ENCODE measurements around the gene MRNIP. TPM values are rescaled to one million over a fixed set of nuclear protein-coding genes. Genes with fewer than 3 reads are reported as not detected.

Gene MRNIP
- total RNA-seq, 3 donors from 2014 or later, result 32.3 to 67.2 (median 48.8) TPM

- Histone ChIP-seq H3K4me1 (no peaks in the 10 kb centered on the region), H3K36me3 (peaks cover 3% of the 10 kb centered on the region), H3K9me3 (peaks cover 0 to 6% of the 10 kb centered on the region in 2 donors), H3K27me3 (no peaks in the 10 kb centered on the region), H3K4me3 (no peak overlapping the region), H3K27ac (no peak overlapping the region)
- intact Hi-C loops (cut with DNase I; ENCODE audit: low total_unique reads), result no loop called here
- DNase-seq (ENCODE audit: low spot score in 2 of 2), result no peak
- TF ChIP-seq POLR2AphosphoS5 (IDR thresholded peaks at IDR 0.05) (no peak), CTCF (IDR thresholded peaks at IDR 0.05) (no peak), POLR2A (IDR thresholded peaks at IDR 0.05) (no peak)
Measured at GRCh38 chr5:179863449-179864085, 5.0 kb upstream of the MRNIP start.

- peaks cover 0 to 6% of the 10 kb centered on the region in 2 donors for H3K9me3 ChIP-seq
- no peaks in the 10 kb centered on the region for H3K4me1 ChIP-seq
- DNase-seq (ENCODE audit: low spot score in 2 of 2), result no peak
- no peak overlapping the region for H3K4me3 ChIP-seq
- H3K36me3 ChIP-seq, result peaks cover 3% of the 10 kb centered on the region
- intact Hi-C loops (cut with DNase I; ENCODE audit: low total_unique reads), result no loop called here
- TF ChIP-seq POLR2AphosphoS5 (IDR thresholded peaks at IDR 0.05) (no peak), POLR2A (IDR thresholded peaks at IDR 0.05) (no peak), CTCF (IDR thresholded peaks at IDR 0.05) (no peak)
- H3K27me3 ChIP-seq, result no peaks in the 10 kb centered on the region
- H3K27ac ChIP-seq, result no peak overlapping the region
Measured at GRCh38 chr5:179862891-179863290, 4.3 kb upstream of the MRNIP start.

- H3K36me3 ChIP-seq, result peaks cover 3% of the 10 kb centered on the region
- no peak for TF ChIP-seq POLR2A (IDR thresholded peaks at IDR 0.05)
- no peak for TF ChIP-seq POLR2AphosphoS5 (IDR thresholded peaks at IDR 0.05)
- TF ChIP-seq CTCF (IDR thresholded peaks at IDR 0.05), result no peak
- intact Hi-C loops (cut with DNase I; ENCODE audit: low total_unique reads), result no loop called here
Measured at GRCh38 chr5:179862296-179862695, 3.7 kb upstream of the MRNIP start.

GRCh38 chr5:179860301-179860700 lies 1.7 kb upstream of the MRNIP start:
- Histone ChIP-seq H3K27me3 (no peaks in the 10 kb centered on the region), H3K9me3 (peaks cover 0 to 6% of the 10 kb centered on the region in 2 donors), H3K36me3 (no peaks in the 10 kb centered on the region), H3K4me3 (peak overlapping the region in 2 of 3 donors; percentile 82 to 95), H3K4me1 (no peaks in the 10 kb centered on the region), H3K27ac (no peak overlapping the region)
- no peak for DNase-seq (ENCODE audit: low spot score in 2 of 2)
- intact Hi-C loops (cut with DNase I; ENCODE audit: low total_unique reads), result no loop called here
- no peak for TF ChIP-seq CTCF (IDR thresholded peaks at IDR 0.05)

More at GRCh38 chr5:179862296-179862695, 3.7 kb upstream of the MRNIP start:
- Histone ChIP-seq H3K27ac (no peak overlapping the region), H3K4me1 (no peaks in the 10 kb centered on the region), H3K4me3 (no peak overlapping the region), H3K9me3 (peaks cover 0 to 6% of the 10 kb centered on the region in 2 donors), H3K27me3 (no peaks in the 10 kb centered on the region)
- no peak for DNase-seq (ENCODE audit: low spot score in 2 of 2)

GRCh38 chr5:179858241-179858585 lies 404 bp downstream of the MRNIP start:
- intact Hi-C loops (cut with DNase I; ENCODE audit: low total_unique reads), result loop anchor here (5.0 kb wide), 1 partner anchor 601 kb away; no protein-coding TSS in a partner anchor

More at GRCh38 chr5:179858241-179858585, 404 bp downstream of the MRNIP start:
- Histone ChIP-seq H3K9me3 (peaks cover 0 to 6% of the 10 kb centered on the region in 2 donors), H3K36me3 (no peaks in the 10 kb centered on the region), H3K27me3 (no peaks in the 10 kb centered on the region), H3K4me3 (peak overlapping the region; percentile 82 to 95 (median 89)), H3K4me1 (no peaks in the 10 kb centered on the region), H3K27ac (peak overlapping the region; percentile 84 to 92)
- TF ChIP-seq POLR2A (IDR thresholded peaks at IDR 0.05) (no peak), CTCF (IDR thresholded peaks at IDR 0.05) (no peak), POLR2AphosphoS5 (IDR thresholded peaks at IDR 0.05) (no peak)
- no peak for DNase-seq (ENCODE audit: low spot score in 2 of 2)

Measured in breast epithelium (tissue), 4 donors.